HG02981 (cell line): ENCODE data around the gene SLC37A1.
A peak's percentile ranks its signal among the peaks of the same experiment; 100 is the strongest.

Experiments
- ATAC-seq: cut with Tn5 transposase; IDR thresholded peaks from one replicate; pipeline ENCODE4 v1.9.1; 2021; ENCODE audit warnings: mild to moderate bottlenecking, moderate library complexity; ENCODE audit not compliant: unreplicated experiment

The SLC37A1 gene

DNA sequence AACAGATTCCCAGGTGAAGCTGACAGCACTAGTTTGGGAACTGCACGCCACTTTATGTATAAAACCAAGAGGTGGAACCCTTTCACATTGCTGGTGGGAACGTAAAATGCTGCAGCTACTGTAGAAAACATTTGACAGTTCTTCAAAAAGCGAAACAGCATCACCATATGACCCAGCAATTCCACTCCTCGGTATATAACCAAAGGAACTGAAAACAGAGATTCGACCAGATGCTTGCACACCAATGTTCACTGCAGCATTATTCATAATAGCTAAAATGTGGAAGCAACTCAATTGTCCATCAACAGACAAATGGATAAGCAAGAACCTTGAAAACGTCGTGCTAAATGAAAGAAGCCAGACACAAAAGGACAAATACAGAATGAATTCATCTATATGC, 35.1 kb upstream of the SLC37A1 start:
- ATAC-seq = peak; percentile 57

- no peak for ATAC-seq
Measured at GRCh38 chr21:42479582-42479981, 34.1 kb upstream of the SLC37A1 start.

DNA sequence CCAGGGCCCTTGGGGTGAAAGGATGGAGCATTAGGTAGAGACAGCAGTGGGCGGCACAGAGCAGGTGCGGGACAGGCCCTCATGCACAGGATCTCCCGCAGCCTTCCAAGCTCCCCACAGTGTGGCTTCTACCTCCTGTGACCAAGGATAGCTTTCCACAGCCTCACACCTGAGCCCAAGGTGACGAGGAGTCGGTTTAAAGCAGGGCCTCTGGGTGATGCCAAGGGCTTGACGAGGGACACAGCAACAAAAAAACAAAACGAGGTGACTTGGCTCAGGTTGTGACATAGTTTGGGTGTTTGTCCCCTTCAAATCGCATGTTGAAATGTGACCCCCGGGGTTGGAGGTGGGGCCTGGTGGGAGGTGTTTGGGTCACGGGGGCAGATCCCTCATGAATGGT, 32.9 kb upstream of the SLC37A1 start:
- ATAC-seq = no peak

GRCh38 chr21:42481169-42481568, 32.5 kb upstream of the SLC37A1 start:
- ATAC-seq = no peak

- ATAC-seq = no peak
Measured at GRCh38 chr21:42484966-42485365, 28.7 kb upstream of the SLC37A1 start.

- ATAC-seq = no peak
Measured at GRCh38 chr21:42486072-42486471, 27.6 kb upstream of the SLC37A1 start.

- no peak for ATAC-seq
Measured at GRCh38 chr21:42486531-42486930, 27.1 kb upstream of the SLC37A1 start.

- no peak for ATAC-seq
Measured at GRCh38 chr21:42489006-42489563, 24.6 kb upstream of the SLC37A1 start.

GRCh38 chr21:42489991-42490390, 23.7 kb upstream of the SLC37A1 start:
- ATAC-seq = no peak

DNA sequence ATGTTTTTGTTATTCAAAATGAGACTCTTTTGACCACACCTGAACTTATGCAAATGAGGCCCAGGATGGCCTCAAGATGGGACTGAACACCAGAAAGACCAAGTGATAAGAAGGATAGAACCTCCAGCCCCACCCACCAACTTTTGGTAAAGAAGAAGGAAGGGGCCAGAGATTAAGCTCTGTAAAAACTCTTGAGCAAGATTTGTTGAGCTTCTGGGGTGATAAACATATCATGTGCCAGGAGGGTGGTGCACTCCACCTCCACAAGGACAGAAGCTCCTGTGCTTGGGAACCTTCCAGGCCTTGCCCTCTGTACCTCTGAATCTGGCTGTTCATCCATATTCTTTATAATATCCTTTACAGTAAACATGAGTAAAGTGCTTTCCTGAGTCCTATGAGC, 22.9 kb upstream of the SLC37A1 start:
- no peak for ATAC-seq

- no peak for ATAC-seq
Measured at GRCh38 chr21:42491328-42491727, 22.3 kb upstream of the SLC37A1 start.

DNA sequence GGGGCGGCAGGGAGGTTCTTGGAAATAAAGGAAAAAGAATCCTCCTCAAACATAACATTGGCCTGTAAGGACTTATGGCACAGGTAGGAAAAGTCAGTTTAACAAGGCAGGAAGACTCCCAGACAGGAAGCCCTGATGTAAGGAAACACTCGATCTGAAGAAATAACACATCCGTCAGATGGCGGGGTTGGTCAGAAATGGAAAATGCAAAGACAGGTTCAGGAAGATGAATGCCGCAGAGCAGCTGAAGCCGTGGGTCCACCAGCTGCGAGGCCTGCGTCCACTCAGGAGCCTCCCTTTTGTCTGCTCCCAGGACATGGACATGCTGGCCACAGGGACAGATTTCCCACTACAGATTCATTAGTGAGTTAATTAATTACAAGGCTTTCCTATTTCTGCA, 21.5 kb upstream of the SLC37A1 start:
- ATAC-seq = no peak

DNA sequence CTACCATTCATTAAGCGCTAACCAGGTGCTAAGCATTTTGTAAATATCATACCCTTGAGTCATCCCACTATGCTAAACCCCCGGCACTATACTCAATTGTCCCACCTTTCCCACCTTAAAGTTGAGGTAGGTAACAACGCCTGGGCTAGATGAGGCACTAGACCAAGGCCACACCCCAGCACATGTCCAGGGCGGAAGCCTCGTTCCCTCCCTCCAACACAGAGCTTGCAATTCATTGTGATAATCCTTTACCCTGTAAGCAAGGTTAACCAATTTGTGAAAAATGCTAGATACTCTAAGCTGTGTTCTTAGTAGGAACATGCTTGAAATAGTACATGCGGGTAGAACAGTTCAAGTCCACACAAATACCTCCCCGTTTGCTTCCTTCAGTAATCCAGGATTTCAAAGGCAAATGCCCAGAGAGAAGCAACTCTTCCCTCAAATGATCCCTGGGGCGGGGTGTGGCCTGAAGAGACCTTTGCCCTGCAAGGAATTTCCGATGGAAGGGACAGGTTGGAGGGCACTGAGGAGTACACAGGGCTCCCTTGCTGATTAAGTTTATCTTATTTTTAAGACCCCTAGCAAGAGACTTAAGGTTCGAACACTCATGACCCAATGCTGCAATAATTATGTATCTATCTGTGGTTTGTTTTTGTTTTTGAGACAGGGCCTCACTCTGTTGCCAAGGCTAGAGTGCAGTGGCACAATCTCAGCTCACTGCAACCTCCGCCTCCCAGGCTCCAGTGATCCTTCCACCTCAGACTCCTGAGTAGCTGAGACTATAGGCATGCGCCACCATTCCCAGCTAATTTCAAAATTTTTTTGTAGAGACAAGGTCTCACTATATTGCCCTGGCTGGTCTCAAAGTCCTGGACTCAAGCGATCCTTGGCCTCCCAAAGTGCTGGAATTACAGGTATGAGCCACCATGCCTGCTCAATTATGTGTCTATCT, 20.3 kb upstream of the SLC37A1 start:
- ATAC-seq = no peak

- no peak for ATAC-seq
Measured at GRCh38 chr21:42495027-42495426, 18.6 kb upstream of the SLC37A1 start.

DNA sequence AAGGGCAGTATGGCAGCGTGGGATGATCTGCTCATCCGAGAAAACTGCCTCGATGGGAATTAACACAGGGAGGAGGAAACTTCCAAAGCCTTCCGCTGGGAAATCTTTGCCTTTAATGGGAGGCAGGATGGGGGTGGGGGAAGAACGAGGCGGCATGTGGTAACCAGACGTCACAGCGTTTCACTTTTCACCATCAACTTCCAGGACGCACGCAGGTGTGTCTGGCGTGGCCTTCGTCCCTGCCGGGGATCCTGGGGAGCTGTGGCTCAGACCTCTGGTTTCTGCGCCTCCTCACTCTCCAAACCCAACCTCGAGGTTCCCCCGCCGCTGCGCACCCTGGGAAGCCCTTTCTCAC, 17.9 kb upstream of the SLC37A1 start:
- peak; percentile 15 for ATAC-seq

GRCh38 chr21:42496120-42496838, 17.4 kb upstream of the SLC37A1 start, which contains the start of gene RSPH1:
RSPH1 (minus strand) TSS chr21:42496224; CDS start chr21:42496186, 38 bp downstream.
- peak; percentile 98 for ATAC-seq

DNA sequence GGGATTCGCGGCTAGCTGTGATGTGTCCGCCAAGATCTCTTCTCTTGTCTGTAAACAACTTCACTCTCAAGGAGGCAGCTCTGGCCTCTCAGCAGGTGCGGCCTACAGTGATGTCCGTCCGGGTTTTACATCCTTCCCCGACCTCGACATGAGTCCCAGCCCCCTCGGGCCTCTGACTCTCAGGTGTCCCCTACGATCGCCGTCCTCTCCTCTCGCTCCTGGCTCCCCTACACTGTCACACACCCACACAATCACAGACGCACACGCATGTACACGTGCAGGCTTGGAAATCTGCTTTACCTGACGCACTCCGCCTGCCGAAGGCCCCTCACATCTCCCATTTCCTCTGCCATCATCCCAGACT, 16.8 kb upstream of the SLC37A1 start:
- ATAC-seq = no peak

GRCh38 chr21:42498012-42498411, 15.6 kb upstream of the SLC37A1 start:
- ATAC-seq = no peak

DNA sequence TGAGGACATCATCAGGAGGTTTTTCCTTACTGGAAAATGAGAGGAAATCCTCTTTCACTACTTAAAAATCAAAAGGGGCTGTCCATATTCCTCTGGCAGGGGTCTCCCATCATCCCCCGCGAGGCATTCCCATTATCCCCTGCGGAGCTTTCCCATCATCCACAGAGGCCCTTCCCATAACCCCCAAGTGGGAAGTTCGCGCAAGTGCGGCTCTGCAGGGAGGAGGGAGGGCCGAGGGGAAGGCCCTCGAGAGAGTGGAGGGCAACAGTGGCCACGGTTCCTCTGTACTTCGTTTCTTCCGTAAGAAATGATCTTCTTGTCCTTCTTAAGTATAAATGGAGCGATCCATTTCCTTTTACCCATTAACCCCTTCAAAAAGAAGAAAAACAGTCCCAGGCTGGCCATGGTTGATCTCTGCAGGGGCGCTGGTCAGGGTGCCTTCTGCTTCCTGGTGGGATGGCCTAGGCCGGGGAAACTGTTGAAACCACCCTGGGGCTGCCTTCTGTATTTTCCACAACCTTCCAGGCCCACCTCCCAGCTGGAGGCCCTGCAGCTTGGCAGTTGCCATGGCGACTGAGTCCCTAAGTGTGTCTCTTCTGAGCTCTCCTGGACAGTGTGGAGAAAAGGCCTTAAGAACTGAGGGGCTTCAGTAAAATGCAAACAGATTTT, 14.1 kb upstream of the SLC37A1 start:
- ATAC-seq = no peak

DNA sequence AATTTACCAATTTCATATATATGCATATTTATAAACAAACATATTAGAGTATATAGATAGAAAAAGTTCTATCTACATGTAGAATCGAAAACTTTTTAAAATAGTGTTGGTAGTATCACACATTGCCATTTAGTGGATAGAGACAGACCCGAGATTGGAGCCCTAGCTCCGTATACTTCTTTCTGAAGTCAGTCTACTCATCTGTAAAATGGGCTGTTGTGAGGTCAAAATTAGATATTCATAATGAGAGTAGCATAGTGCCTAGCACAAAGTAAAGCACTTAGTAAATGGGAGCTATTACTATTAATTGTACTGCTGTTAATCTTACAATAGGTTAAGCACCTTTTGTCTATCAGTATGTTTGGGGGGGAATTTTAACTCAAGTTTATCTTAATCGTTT, 13.4 kb upstream of the SLC37A1 start:
- ATAC-seq = no peak

DNA sequence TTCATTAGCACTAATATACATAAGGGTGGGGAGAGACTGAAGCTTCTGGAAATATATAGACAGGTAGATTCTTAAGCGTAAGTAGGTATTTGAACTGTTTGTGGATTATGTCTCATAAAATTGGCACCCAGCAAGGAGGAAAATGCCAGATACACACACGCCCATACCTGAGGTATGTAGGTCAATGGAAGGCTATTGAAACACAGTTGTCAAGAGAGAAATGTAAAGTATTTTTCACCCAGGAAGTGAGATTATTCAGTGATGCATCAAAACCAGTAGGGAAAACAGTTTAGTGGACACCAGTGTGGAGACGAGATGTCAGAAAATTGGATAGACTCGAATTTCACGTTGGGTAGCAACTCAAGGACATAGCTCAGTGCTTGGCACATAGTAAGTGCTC, 12.9 kb upstream of the SLC37A1 start:
- ATAC-seq = no peak
